Measurements from ENCODE around the gene WNK2. TPM values are rescaled to one million over a fixed set of nuclear protein-coding genes. Genes with fewer than 3 reads are reported as not detected.

WNK2 gene
- total and polyA plus RNA-seq, 2 of the 4 experiments (the other 2 are of a cell fraction) = not detected

DNA sequence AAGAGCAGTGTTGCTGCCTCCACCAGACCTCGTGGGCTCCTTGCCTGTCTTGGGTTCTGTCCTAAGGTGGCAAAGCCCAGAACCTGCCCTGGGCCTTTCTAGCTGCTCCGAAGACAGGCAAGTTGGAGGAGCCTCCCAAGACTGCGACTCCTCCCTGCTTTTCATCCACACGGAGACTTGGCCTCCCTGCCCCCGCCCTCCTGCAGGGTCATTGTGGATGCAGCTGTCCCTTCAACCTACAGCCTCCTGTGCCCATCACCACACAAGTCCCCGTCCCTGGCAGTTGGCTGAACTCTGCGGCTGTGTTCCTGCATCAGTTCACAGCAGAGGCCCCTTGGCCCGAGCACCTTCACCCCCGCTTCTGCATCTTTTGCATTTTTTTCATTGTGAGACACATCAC, 59.2 kb downstream of the WNK2 start:
- H3K79me1 ChIP-seq (ENCODE audit: low read depth in 1 of 2, low read length in 2 of 2) = no peaks in the 10 kb centered on the region
- DNase-seq = no peak

More for the DNA sequence above, 59.2 kb downstream of the WNK2 start:
- H3K56ac ChIP-seq (ENCODE audit: extremely low read depth, insufficient read depth, low read length) = no peak overlapping the region
- no peak overlapping the region for H2BK120ac ChIP-seq (ENCODE audit: low read depth, low read length)
- H2BK20ac ChIP-seq (ENCODE audit: low read depth, low read length) = no peak overlapping the region
- no peaks in the 10 kb centered on the region for H3K36me3 ChIP-seq (ENCODE audit: control insufficient read depth, insufficient read depth, low read length)
- H3K4ac ChIP-seq (ENCODE audit: low read depth, low read length) = no peak overlapping the region
- H3K9ac ChIP-seq (ENCODE audit: low read depth, low read length) = no peak overlapping the region
- no peaks in the 10 kb centered on the region for H4K20me1 ChIP-seq (ENCODE audit: insufficient read depth, low read length)
- no peak overlapping the region for H4K8ac ChIP-seq (ENCODE audit: low read depth in 2 of 2, low read length in 2 of 2)
- ChIA-PET CTCF (no interaction called here), POLR2A (ENCODE audit: unreplicated experiment) (no interaction called here)
- no peak overlapping the region for H2AK9ac ChIP-seq (replicated peaks; ENCODE audit: low read depth, low read length, poor library complexity)
- no peak overlapping the region for H3K4me3 ChIP-seq (ENCODE audit: insufficient read depth, low read depth, low read length)
- BruUV-seq (replicated peaks) = no TSS peak
- no peaks in the 10 kb centered on the region for H3K9me1 ChIP-seq (ENCODE audit: insufficient read depth, low read length)
- H2AK5ac ChIP-seq (ENCODE audit: low read depth, low read length) = no peak overlapping the region
- TF ChIP-seq CTCF (conservative IDR thresholded peaks at IDR 0.05; ENCODE audit: low read depth, low read length) (no peak), MAFK (IDR thresholded peaks at IDR 0.05; ENCODE audit: low read depth, low read length) (no peak), RCOR1 (IDR thresholded peaks at IDR 0.05; ENCODE audit: insufficient replicate concordance, low read length) (no peak), RAD21 (IDR thresholded peaks at IDR 0.05; ENCODE audit: low read length) (no peak)
- no peaks in the 10 kb centered on the region for H3K9me3 ChIP-seq (ENCODE audit: control insufficient read depth, insufficient read depth, low read length)
- no peak overlapping the region for H3K27ac ChIP-seq (ENCODE audit: insufficient read depth, low read length)
- H2BK5ac ChIP-seq (ENCODE audit: low read depth, low read length, poor library complexity, severe bottlenecking) = no peak overlapping the region
- no peak overlapping the region for H4K5ac ChIP-seq (ENCODE audit: low read depth, low read length)
- H2AFZ ChIP-seq (replicated peaks; ENCODE audit: low read length, poor library complexity) = no peak overlapping the region
- H3K23ac ChIP-seq (ENCODE audit: low read depth, low read length) = no peak overlapping the region
- in situ Hi-C loops (cut with MboI; ENCODE audit: low sequenced_read_pairs) = no loop called here
- dilution Hi-C loops (cut with HindIII; ENCODE audit: low sequenced_read_pairs, unreplicated experiment) = no loop called here
- H3K14ac ChIP-seq (replicated peaks; ENCODE audit: low read depth, low read length) = no peak overlapping the region
- no peak for ATAC-seq (ENCODE audit: low read depth)
- no peak overlapping the region for H3K18ac ChIP-seq (ENCODE audit: low read depth, low read length)
- H3K27me3 ChIP-seq (ENCODE audit: control insufficient read depth, insufficient read depth, low read length) = peaks cover 13% of the 10 kb centered on the region
- intact Hi-C loops (cut with micrococcal nuclease) = no loop called here
- H3K4me1 ChIP-seq (ENCODE audit: control insufficient read depth, insufficient read depth, low read length) = no peaks in the 10 kb centered on the region
- 20% methylated on average over 2 of the region's 9 CpGs; no CpG with 5 or more reads in 1 of the 2 experiments for WGBS, 2 experiments (ENCODE audit: extremely low coverage in 2 of 2, insufficient read length in 1 of 2)
- H4K91ac ChIP-seq (ENCODE audit: insufficient read depth, low read depth, low read length) = no peak overlapping the region
- H2BK15ac ChIP-seq (ENCODE audit: low read depth, low read length) = no peak overlapping the region
- H3K4me2 ChIP-seq (ENCODE audit: low read depth, low read length) = no peak overlapping the region

Data from IMR-90 (cell line).